ENCODE results near the gene LCN9. TPM values are rescaled to one million over a fixed set of nuclear protein-coding genes. Genes with fewer than 3 reads are reported as not detected.

Gene LCN9
- total and polyA plus RNA-seq, 2 of the 4 experiments (the other 2 are of a cell fraction), result not detected

GRCh38 chr9:135639196-135639595 is 23.9 kb upstream of the LCN9 start, which contains the start of gene GLT6D1:
Gene GLT6D1 (minus strand): TSS chr9:135639540. CDS start chr9:135639187, 353 bp downstream.
- BruUV-seq (replicated peaks), result no TSS peak

More at GRCh38 chr9:135639196-135639595, 23.9 kb upstream of the LCN9 start, which contains the start of gene GLT6D1:
- Histone ChIP-seq H2BK15ac (ENCODE audit: low read depth, low read length) (no peak within 1 kb of the TSS), H2BK5ac (ENCODE audit: low read depth, low read length, poor library complexity, severe bottlenecking) (no peak within 1 kb of the TSS), H2AK9ac (replicated peaks; ENCODE audit: low read depth, low read length, poor library complexity) (no peak within 1 kb of the TSS), H2BK20ac (ENCODE audit: low read depth, low read length) (no peak within 1 kb of the TSS), H3K36me3 (ENCODE audit: control insufficient read depth, insufficient read depth, low read length) (no peaks in the 10 kb centered on the region), H3K9me3 (ENCODE audit: control insufficient read depth, insufficient read depth, low read length) (no peaks in the 10 kb centered on the region), H3K56ac (ENCODE audit: extremely low read depth, insufficient read depth, low read length) (no peak within 1 kb of the TSS), H3K4ac (ENCODE audit: low read depth, low read length) (no peak within 1 kb of the TSS), H3K9me1 (ENCODE audit: insufficient read depth, low read length) (no peaks in the 10 kb centered on the region), H3K4me2 (ENCODE audit: low read depth, low read length) (no peak within 1 kb of the TSS), H4K20me1 (ENCODE audit: insufficient read depth, low read length) (no peaks in the 10 kb centered on the region), H2AK5ac (ENCODE audit: low read depth, low read length) (no peak within 1 kb of the TSS), H2AFZ (replicated peaks; ENCODE audit: low read length, poor library complexity) (no peak within 1 kb of the TSS), H3K18ac (ENCODE audit: low read depth, low read length) (no peak within 1 kb of the TSS), H3K4me1 (ENCODE audit: control insufficient read depth, insufficient read depth, low read length) (no peaks in the 10 kb centered on the region), H3K23ac (ENCODE audit: low read depth, low read length) (no peak within 1 kb of the TSS), H2BK120ac (ENCODE audit: low read depth, low read length) (no peak within 1 kb of the TSS), H3K4me3 (ENCODE audit: insufficient read depth, low read depth, low read length) (no peak within 1 kb of the TSS), H3K27me3 (ENCODE audit: control insufficient read depth, insufficient read depth, low read length) (peaks cover 2% of the 10 kb centered on the region; the same call in 1 of the 2 replicates), H4K5ac (ENCODE audit: low read depth, low read length) (no peak within 1 kb of the TSS), H3K9ac (ENCODE audit: low read depth, low read length) (no peak within 1 kb of the TSS), H4K8ac (ENCODE audit: low read depth in 2 of 2, low read length in 2 of 2) (no peak within 1 kb of the TSS), H3K14ac (replicated peaks; ENCODE audit: low read depth, low read length) (no peak within 1 kb of the TSS), H4K91ac (ENCODE audit: insufficient read depth, low read depth, low read length) (no peak within 1 kb of the TSS), H3K27ac (ENCODE audit: insufficient read depth, low read length) (no peak within 1 kb of the TSS), H3K79me1 (ENCODE audit: low read depth in 1 of 2, low read length in 2 of 2) (no peaks in the 10 kb centered on the region)
- DNase-seq (no peak), ATAC-seq (ENCODE audit: low read depth) (no peak)
- WGBS, 2 experiments (ENCODE audit: extremely low coverage in 2 of 2, insufficient read length in 1 of 2), result 23% methylated on average over 3 of the region's 9 CpGs; no CpG with 5 or more reads in 1 of the 2 experiments
- TF ChIP-seq BHLHE40 (IDR thresholded peaks at IDR 0.05; ENCODE audit: low read depth, low read length) (no peak), FOS (IDR thresholded peaks at IDR 0.05; ENCODE audit: low read depth, low read length) (no peak), RCOR1 (IDR thresholded peaks at IDR 0.05; ENCODE audit: insufficient replicate concordance, low read length) (no peak), MAFK (IDR thresholded peaks at IDR 0.05; ENCODE audit: low read depth, low read length) (no peak), POLR2A (IDR thresholded peaks at IDR 0.05; ENCODE audit: low read depth, low read length) (no peak)
- intact Hi-C loops (cut with micrococcal nuclease) (no loop called here), in situ Hi-C loops (cut with MboI; ENCODE audit: low sequenced_read_pairs) (no loop called here), dilution Hi-C loops (cut with HindIII; ENCODE audit: low sequenced_read_pairs, unreplicated experiment) (no loop called here)
- ChIA-PET POLR2A (ENCODE audit: unreplicated experiment) (no interaction called here), CTCF (no interaction called here)
